ENCODE results near the gene BCAS1.

GRCh38 chr20:53977391-53977790 lies 93.0 kb downstream of the BCAS1 start:
- TF ChIP-seq POLR2A (IDR thresholded peaks at IDR 0.05; ENCODE audit: low read length) (no peak), GATA1 (IDR thresholded peaks at IDR 0.05; ENCODE audit: low read depth, low read length) (no peak)

Measured in erythroblast (primary cell).